ENCODE results near the gene ACER3.

DNA sequence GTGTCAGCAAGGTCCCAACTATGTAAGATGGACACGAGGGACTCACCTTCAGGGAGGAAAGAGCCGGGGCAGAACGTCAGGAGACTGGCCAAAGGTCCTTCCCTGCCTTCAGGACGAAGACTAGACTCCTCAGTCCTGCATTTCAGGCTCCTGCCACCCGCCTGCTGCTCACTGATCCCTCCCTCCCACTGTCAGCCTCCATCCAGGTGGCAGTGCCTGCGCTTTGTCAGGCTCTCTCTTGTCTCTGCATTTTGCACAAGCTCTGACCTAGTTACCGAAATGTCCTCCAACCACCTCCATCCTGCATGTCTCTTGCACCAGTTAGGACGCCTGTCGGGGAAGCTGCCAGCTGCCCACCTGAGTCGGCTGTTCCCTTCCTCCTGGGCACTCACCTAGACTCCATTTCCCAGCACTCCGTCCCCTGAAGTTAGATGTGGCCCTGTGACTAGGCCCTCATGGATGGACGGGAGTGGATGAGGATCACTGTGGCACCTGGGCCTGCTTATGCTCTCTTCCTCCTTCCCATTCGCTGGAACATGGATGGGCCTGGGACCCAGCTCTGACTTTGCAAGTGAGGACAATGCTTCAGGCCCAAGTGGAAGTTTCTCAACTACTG is 181.5 kb downstream of the ACER3 start:
- TF ChIP-seq, protein P1, sequence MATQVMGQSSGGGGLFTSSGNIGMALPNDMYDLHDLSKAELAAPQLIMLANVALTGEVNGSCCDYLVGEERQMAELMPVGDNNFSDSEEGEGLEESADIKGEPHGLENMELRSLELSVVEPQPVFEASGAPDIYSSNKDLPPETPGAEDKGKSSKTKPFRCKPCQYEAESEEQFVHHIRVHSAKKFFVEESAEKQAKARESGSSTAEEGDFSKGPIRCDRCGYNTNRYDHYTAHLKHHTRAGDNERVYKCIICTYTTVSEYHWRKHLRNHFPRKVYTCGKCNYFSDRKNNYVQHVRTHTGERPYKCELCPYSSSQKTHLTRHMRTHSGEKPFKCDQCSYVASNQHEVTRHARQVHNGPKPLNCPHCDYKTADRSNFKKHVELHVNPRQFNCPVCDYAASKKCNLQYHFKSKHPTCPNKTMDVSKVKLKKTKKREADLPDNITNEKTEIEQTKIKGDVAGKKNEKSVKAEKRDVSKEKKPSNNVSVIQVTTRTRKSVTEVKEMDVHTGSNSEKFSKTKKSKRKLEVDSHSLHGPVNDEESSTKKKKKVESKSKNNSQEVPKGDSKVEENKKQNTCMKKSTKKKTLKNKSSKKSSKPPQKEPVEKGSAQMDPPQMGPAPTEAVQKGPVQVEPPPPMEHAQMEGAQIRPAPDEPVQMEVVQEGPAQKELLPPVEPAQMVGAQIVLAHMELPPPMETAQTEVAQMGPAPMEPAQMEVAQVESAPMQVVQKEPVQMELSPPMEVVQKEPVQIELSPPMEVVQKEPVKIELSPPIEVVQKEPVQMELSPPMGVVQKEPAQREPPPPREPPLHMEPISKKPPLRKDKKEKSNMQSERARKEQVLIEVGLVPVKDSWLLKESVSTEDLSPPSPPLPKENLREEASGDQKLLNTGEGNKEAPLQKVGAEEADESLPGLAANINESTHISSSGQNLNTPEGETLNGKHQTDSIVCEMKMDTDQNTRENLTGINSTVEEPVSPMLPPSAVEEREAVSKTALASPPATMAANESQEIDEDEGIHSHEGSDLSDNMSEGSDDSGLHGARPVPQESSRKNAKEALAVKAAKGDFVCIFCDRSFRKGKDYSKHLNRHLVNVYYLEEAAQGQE (IDR thresholded peaks at IDR 0.05; ENCODE audit: insufficient replicate concordance, low read depth) = no peak
- TF ChIP-seq, protein P2, sequence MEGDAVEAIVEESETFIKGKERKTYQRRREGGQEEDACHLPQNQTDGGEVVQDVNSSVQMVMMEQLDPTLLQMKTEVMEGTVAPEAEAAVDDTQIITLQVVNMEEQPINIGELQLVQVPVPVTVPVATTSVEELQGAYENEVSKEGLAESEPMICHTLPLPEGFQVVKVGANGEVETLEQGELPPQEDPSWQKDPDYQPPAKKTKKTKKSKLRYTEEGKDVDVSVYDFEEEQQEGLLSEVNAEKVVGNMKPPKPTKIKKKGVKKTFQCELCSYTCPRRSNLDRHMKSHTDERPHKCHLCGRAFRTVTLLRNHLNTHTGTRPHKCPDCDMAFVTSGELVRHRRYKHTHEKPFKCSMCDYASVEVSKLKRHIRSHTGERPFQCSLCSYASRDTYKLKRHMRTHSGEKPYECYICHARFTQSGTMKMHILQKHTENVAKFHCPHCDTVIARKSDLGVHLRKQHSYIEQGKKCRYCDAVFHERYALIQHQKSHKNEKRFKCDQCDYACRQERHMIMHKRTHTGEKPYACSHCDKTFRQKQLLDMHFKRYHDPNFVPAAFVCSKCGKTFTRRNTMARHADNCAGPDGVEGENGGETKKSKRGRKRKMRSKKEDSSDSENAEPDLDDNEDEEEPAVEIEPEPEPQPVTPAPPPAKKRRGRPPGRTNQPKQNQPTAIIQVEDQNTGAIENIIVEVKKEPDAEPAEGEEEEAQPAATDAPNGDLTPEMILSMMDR (IDR thresholded peaks at IDR 0.05; ENCODE audit: insufficient read depth, low read length) = no peak

Data from HL-60 (cell line).